ENCODE data around the gene RPTOR.

- TF ChIP-seq CTCF (IDR thresholded peaks at IDR 0.05) (no peak), REST (IDR thresholded peaks at IDR 0.05; ENCODE audit: insufficient read depth in 1 of 2, low read depth in 2 of 2, low read length in 1 of 2) (no peak)
Observed at GRCh38 chr17:80502578-80502877, 42.1 kb upstream of the RPTOR start.
